Neuronal stem cell (in vitro differentiated cells): ENCODE data around the gene CFAP92.

Experiments
- DNase-seq: peaks from one replicate; pipeline ENCODE4 v3.0.0-alpha.2; 2013; ENCODE audit warnings: low spot score
- H2AFZ ChIP-seq: one replicate; pipeline ENCODE4 v1.6.1; 2013; ENCODE audit warnings: mild to moderate bottlenecking, low read length, inconsistent platforms
- H2AK5ac ChIP-seq: 2 replicates; pipeline ENCODE4 v1.6.1; 2013; ENCODE audit warnings: low read depth, mild to moderate bottlenecking, inconsistent platforms, low read length, moderate library complexity, mixed read lengths
- H2BK120ac ChIP-seq: 2 replicates; pipeline ENCODE4 v1.6.1; 2013; ENCODE audit warnings: low read depth, mild to moderate bottlenecking, inconsistent platforms, low read length, moderate library complexity, mixed read lengths
- H2BK12ac ChIP-seq: one replicate; pipeline ENCODE4 v1.6.1; 2013; ENCODE audit warnings: low read length, inconsistent platforms
- H2BK15ac ChIP-seq: 2 replicates; pipeline ENCODE4 v1.6.1; 2013; ENCODE audit warnings: mild to moderate bottlenecking, low read length, inconsistent platforms, mixed read lengths
- H2BK5ac ChIP-seq: one replicate; pipeline ENCODE4 v1.6.1; 2013; ENCODE audit warnings: inconsistent platforms, mild to moderate bottlenecking, low read length, moderate library complexity
- H3K14ac ChIP-seq: one replicate; pipeline ENCODE4 v1.6.1; 2013; ENCODE audit warnings: low read length, inconsistent platforms
- H3K18ac ChIP-seq: 2 replicates; pipeline ENCODE4 v1.6.1; 2013; ENCODE audit warnings: low read length, inconsistent platforms
- H3K23ac ChIP-seq: 2 replicates; pipeline ENCODE4 v1.6.1; 2013; ENCODE audit warnings: low read depth, mild to moderate bottlenecking, mixed read lengths, low read length, inconsistent platforms; ENCODE audit not compliant: poor library complexity
- H3K27ac ChIP-seq: replicated peaks from 3 replicates; pipeline ENCODE4 v1.5.1; 2013; ENCODE audit warnings: low read length, inconsistent platforms
- H3K27me3 ChIP-seq, 3 experiments: 2 replicates each; pipeline ENCODE4 v1.6.1; 2013; ENCODE audit warnings: low read length in 3 of 3, mild to moderate bottlenecking in 2 of 3, inconsistent platforms in 1 of 3, low read depth in 1 of 3, mixed read lengths in 1 of 3, moderate library complexity in 1 of 3; ENCODE audit not compliant: control insufficient read depth in 3 of 3, insufficient read depth in 3 of 3
- H3K36me3 ChIP-seq, 2 donors: replicated peaks in 1 of 2; 2 replicates each; pipeline ENCODE4 v1.6.1; 2013; ENCODE audit warnings: low read length in 2 of 2; ENCODE audit not compliant: control insufficient read depth in 2 of 2, insufficient read depth in 2 of 2
- H3K4ac ChIP-seq: 2 replicates; pipeline ENCODE4 v1.6.1; 2013; ENCODE audit warnings: inconsistent platforms, mild to moderate bottlenecking, low read length, moderate library complexity
- H3K4me1 ChIP-seq, 2 donors: 1 replicate in 1 of 2; 2 replicates in 1 of 2; pipeline ENCODE4 v1.6.1; 2013; ENCODE audit warnings: low read length in 2 of 2, low read depth in 1 of 2; ENCODE audit not compliant: control insufficient read depth in 2 of 2, insufficient read depth in 1 of 2
- H3K4me2 ChIP-seq: one replicate; pipeline ENCODE4 v1.6.1; 2013; ENCODE audit warnings: mild to moderate bottlenecking, low read length, inconsistent platforms; ENCODE audit not compliant: insufficient read depth, poor library complexity, severe bottlenecking
- H3K4me3 ChIP-seq, 2 donors: 2 replicates each; pipeline ENCODE4 v1.5.1; 2013; ENCODE audit warnings: low read length in 2 of 2, mild to moderate bottlenecking in 2 of 2, inconsistent platforms in 1 of 2, moderate library complexity in 1 of 2
- H3K79me1 ChIP-seq: one replicate; pipeline ENCODE4 v1.6.1; 2013; ENCODE audit warnings: low read depth, mild to moderate bottlenecking, inconsistent platforms, low read length, moderate library complexity
- H3K9ac ChIP-seq: one replicate; pipeline ENCODE4 v1.6.1; 2013; ENCODE audit warnings: mild to moderate bottlenecking, low read depth, low read length, inconsistent platforms; ENCODE audit not compliant: poor library complexity
- H3K9me3 ChIP-seq, 2 donors: replicated peaks in 1 of 2; 2 replicates each; pipeline versions ENCODE3 to v1.6.1; 2013; ENCODE audit warnings: low read length in 2 of 2, mild to moderate bottlenecking in 2 of 2, inconsistent platforms in 1 of 2, low read depth in 1 of 2, mixed read lengths in 1 of 2, moderate library complexity in 1 of 2; ENCODE audit not compliant: control insufficient read depth in 2 of 2, insufficient read depth in 1 of 2
- H4K8ac ChIP-seq: one replicate; pipeline ENCODE4 v1.6.1; 2013; ENCODE audit warnings: low read depth, mild to moderate bottlenecking, inconsistent platforms, low read length, moderate library complexity
- H4K91ac ChIP-seq: one replicate; pipeline ENCODE4 v1.6.1; 2013; ENCODE audit warnings: low read length, low read depth, mild to moderate bottlenecking, inconsistent platforms; ENCODE audit not compliant: poor library complexity
- whole genome bisulfite sequencing, 2 donors: extraction: QIAGEN DNeasy Blood & Tissue Kit; methylation state at CpG; one replicate each; pipeline ENCODE4 v1.1.7; 2013; ENCODE audit warnings: missing lambda C conversion rate in 2 of 2, mixed read lengths in 1 of 2; ENCODE audit not compliant: insufficient read length in 2 of 2, insufficient replicate concordance in 1 of 2; ENCODE audit errors: extremely low coverage in 2 of 2; 5-methylcytosine and 5-hydroxymethylcytosine counted together

CFAP92 gene

DNA sequence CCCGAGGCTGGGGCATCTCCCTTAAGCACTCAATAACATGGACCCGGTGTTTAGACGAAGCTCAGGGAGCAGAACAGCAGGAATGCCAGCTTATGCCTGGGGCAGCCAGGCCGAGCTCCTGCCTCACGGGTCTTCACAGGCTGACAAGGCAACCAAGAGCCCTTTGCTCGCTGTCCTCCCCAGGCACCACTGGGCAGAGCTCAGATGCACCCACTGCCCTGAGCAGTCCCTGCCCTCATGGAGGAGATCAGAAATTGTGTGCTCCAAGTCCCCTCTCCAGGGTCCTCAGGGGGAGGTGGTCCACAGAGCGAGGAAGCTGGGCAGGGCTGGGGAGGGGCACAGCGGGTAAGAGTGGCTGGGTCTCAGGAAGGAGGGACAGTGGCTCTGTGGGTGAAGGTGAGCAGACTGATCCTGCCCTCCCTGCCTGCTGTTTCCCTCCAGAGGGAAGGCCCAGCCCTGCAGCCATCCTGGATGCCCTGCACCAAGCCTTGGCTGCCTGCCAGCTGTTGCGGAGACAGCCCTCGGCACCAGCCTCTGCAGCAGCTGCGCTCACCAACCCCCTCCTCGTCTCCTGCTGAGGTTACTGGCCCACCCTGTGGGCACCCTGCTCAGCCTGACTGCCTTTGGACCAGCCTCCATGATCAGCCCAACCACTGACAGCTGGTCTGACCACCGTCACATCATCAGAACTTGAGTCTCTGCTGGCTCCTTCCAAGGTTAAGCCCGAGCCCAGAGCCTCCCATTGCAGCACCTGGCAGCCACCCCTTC lies 45.6 kb upstream of the CFAP92 start:
- no peaks in the 10 kb centered on the region for H3K27me3 ChIP-seq
- no peak for DNase-seq
- WGBS, 2 donors, result no CpG with 5 or more reads among the region's 14 CpGs
- H3K79me1 ChIP-seq, result no peaks in the 10 kb centered on the region
- H3K4me3 ChIP-seq, result no peak overlapping the region
- H4K8ac ChIP-seq, result no peak overlapping the region
- no peak overlapping the region for H3K18ac ChIP-seq
- no peak overlapping the region for H3K4me2 ChIP-seq
- H2AFZ ChIP-seq, result no peak overlapping the region
- no peak overlapping the region for H2BK5ac ChIP-seq
- H3K27ac ChIP-seq, result no peak overlapping the region
- peaks cover 0 to 62% of the 10 kb centered on the region in 2 donors for H3K36me3 ChIP-seq
- no peak overlapping the region for H3K4ac ChIP-seq
- no peak overlapping the region for H2BK120ac ChIP-seq
- H4K91ac ChIP-seq, result no peak overlapping the region
- H2BK12ac ChIP-seq, result no peak overlapping the region
- peak overlapping the region; percentile 24 for H3K9ac ChIP-seq
- peak overlapping the region; percentile 48 for H2AK5ac ChIP-seq
- no peak overlapping the region for H3K23ac ChIP-seq
- H3K4me1 ChIP-seq, result no peaks in the 10 kb centered on the region
- peak overlapping the region; percentile 20 for H2BK15ac ChIP-seq
- H3K9me3 ChIP-seq, result peaks cover 2 to 18% of the 10 kb centered on the region in 2 donors
- H3K14ac ChIP-seq, result no peak overlapping the region

- no peaks in the 10 kb centered on the region for H3K27me3 ChIP-seq
- H3K36me3 ChIP-seq, result peaks cover 0 to 74% of the 10 kb centered on the region in 2 donors
- no peaks in the 10 kb centered on the region for H3K79me1 ChIP-seq
- no peak overlapping the region for H3K27ac ChIP-seq
- no peak overlapping the region for H2BK120ac ChIP-seq
- no peak overlapping the region for H3K9ac ChIP-seq
- H4K91ac ChIP-seq, result no peak overlapping the region
- H4K8ac ChIP-seq, result no peak overlapping the region
- H2BK15ac ChIP-seq, result no peak overlapping the region
- no peak overlapping the region for H3K4me3 ChIP-seq
- H3K18ac ChIP-seq, result peak overlapping the region; percentile 58
- no peak overlapping the region for H3K4me2 ChIP-seq
- no peak overlapping the region for H2AFZ ChIP-seq
- DNase-seq, result no peak
- H2BK5ac ChIP-seq, result no peak overlapping the region
- no peak overlapping the region for H2AK5ac ChIP-seq
- no CpG with 5 or more reads among the region's 10 CpGs for WGBS, 2 donors
- H3K4ac ChIP-seq, result no peak overlapping the region
- peaks cover 2 to 14% of the 10 kb centered on the region in 2 donors for H3K9me3 ChIP-seq
- no peak overlapping the region for H3K14ac ChIP-seq
- H3K23ac ChIP-seq, result peak overlapping the region; percentile 67
- H2BK12ac ChIP-seq, result peak overlapping the region; percentile 53
- no peaks in the 10 kb centered on the region for H3K4me1 ChIP-seq
Observed at GRCh38 chr3:129038121-129038855, 44.4 kb upstream of the CFAP92 start.

GRCh38 chr3:129037093-129037419 lies 43.2 kb upstream of the CFAP92 start:
- H3K18ac ChIP-seq, result peak overlapping the region; percentile 34
- H3K79me1 ChIP-seq, result peaks cover 2% of the 10 kb centered on the region
- H2BK12ac ChIP-seq, result no peak overlapping the region
- H3K14ac ChIP-seq, result peak overlapping the region; percentile 72
- peaks cover 2 to 8% of the 10 kb centered on the region in 2 donors for H3K9me3 ChIP-seq
- H3K36me3 ChIP-seq, result peaks cover 0 to 84% of the 10 kb centered on the region in 2 donors
- H3K4me2 ChIP-seq, result no peak overlapping the region
- H2AK5ac ChIP-seq, result no peak overlapping the region
- H4K8ac ChIP-seq, result no peak overlapping the region
- no peak overlapping the region for H2BK15ac ChIP-seq
- no peak for DNase-seq
- no peak overlapping the region for H4K91ac ChIP-seq
- no peak overlapping the region for H2BK5ac ChIP-seq
- H3K4ac ChIP-seq, result no peak overlapping the region
- no peak overlapping the region for H3K4me3 ChIP-seq
- H3K4me1 ChIP-seq, result no peaks in the 10 kb centered on the region
- H3K23ac ChIP-seq, result peak overlapping the region; percentile 39
- no peak overlapping the region for H3K9ac ChIP-seq
- no peaks in the 10 kb centered on the region for H3K27me3 ChIP-seq
- H2AFZ ChIP-seq, result no peak overlapping the region
- H2BK120ac ChIP-seq, result no peak overlapping the region
- WGBS, 2 donors, result no CpG with 5 or more reads among the region's 2 CpGs
- no peak overlapping the region for H3K27ac ChIP-seq
